ENCODE data around the gene SAMD4A.

SAMD4A gene

GRCh38 chr14:54567224-54567638 lies 303 bp downstream of the SAMD4A start:
- DNase-seq = no peak

DNA sequence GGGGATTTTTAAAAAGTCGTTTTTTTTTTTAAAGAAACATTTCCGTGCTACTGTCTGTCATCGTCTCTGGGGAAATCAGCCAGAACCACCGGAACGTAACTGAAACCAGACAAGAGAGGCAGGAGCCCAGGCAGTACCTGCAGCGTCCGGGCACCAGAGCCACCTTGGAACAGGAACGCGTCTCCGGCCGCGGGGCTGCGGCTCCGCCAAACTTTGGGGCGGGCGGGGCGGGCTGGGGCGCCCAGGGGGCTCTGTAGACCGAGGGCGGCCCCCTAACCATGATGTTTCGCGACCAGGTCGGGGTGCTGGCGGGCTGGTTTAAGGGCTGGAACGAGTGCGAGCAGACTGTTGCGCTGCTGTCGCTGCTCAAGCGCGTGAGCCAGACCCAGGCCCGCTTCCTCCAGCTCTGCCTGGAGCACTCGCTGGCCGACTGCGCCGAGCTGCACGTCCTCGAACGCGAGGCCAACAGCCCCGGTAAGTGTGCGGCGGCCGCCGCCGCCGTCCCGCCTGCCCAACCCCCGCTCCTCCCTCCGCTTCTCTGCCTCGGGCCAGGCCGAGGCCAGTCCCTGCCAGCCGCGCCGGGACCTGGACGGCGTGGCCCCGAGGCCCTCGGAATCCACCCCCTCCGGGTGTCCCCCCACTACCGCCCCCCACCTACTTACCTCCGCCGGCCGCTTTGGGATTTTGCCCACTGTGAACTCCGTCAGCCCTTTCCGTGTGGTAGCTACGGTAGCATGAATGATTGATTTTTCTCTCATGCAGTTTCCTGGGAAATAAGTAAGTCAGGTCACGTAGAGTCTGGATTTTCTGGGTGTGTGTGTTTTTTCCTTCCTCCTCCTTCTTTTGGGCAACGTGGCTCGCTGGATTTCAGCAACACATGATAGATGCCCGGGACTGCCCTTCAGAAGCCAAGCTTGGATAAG lies 972 bp downstream of the SAMD4A start:
- DNase-seq = no peak

DNA sequence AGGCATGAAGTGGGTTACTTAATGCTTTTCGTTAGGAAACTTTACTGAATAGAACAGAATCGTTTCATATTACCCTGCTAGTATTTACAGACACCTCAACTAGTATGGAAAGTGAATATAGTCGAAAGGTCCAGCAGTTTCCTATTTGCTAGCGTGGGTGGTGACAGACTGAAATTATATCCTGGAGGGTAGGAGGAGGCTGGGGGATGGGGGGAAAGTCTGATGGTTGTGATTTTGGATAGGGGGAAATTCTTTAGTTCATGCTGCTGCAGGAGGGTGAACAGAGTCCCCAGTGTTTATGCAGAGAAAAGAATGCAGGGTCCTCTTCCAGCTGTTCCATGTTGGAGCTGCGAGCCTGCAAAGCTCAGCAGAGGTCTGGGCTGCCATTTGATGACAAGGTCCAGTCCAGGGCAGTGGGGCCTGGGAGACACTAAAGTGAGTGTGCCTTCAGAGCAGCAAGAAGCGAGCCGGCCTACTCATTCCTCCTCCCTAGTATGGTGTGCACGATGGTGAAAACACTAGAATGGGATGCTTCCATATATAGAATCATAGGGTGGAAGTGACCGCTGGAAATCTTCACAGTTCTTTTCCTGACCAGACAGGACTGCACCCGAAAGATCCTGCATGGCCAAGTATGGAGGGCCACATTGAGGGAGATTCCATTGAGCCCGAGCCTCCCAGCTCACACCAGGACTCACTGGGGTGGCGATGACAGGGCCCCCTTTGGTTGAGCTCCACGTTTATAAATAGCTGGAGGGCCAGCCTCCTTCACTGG lies 2.1 kb downstream of the SAMD4A start:
- no peak for DNase-seq

DNA sequence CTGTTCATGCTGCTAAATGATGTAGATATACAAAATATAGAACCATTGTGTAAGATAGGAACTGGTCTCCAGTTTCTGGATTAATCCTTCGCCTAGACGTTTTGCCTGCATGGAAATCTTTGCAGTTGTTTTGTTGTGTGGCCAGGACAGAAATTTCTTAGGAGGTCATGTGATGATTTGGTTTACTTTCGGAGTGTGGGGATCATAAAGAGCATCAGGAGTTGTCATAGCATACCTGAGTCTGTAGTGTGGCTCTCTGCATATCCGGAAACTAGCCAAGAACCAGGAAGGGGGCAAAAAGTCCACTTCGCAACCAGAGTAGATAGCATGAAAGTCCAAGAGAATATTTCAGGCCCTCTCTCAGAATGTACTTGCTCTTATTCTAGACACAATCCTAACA lies 3.1 kb downstream of the SAMD4A start:
- no peak for DNase-seq

GRCh38 chr14:54570631-54571415 lies 3.9 kb downstream of the SAMD4A start:
- no peak for DNase-seq

- peak; percentile 4 to 16 for DNase-seq
Measured at GRCh38 chr14:54572316-54572715, 5.4 kb downstream of the SAMD4A start.

DNA sequence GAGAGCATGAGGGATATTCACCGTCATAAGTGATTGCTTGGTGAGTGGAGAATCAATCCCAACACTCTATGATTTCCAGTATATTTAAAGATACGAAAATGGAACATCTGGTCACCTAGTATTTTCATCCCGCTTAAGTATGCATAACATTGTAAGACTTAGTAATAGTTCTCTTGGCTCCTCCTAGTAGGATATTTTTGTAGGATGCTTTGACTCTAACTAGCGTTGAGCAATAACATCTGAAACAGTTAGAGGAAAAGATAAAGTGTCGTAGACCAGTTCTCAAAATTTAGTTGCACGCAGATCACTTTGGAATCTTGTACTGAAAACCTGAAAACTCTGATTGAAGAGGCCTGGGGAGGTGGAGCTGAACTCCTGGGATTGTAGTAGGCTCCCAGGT lies 7.6 kb downstream of the SAMD4A start:
- no peak for DNase-seq

- DNase-seq = no peak
Measured at GRCh38 chr14:54577494-54577893, 10.6 kb downstream of the SAMD4A start.

DNA sequence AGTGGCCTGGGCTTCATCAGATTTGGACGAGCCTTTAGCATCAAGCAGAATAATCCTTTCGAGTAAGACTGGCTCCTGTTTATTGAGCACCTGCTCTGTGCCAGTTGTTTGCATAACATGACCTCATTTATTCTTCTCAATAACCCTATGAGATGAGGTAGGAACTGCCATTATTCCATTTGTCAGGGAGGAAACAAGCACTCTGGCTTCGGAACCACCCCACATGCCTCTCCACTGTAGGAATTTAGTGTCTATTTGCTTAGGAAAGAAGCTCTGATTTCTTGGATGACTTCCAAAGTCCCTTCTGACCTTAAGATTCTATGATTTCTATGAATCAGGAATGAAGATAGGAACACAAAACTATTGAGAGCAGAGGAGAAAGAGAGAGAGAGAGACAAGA lies 11.0 kb downstream of the SAMD4A start:
- peak in 1 of 2 experiments; percentile 3 for DNase-seq

DNA sequence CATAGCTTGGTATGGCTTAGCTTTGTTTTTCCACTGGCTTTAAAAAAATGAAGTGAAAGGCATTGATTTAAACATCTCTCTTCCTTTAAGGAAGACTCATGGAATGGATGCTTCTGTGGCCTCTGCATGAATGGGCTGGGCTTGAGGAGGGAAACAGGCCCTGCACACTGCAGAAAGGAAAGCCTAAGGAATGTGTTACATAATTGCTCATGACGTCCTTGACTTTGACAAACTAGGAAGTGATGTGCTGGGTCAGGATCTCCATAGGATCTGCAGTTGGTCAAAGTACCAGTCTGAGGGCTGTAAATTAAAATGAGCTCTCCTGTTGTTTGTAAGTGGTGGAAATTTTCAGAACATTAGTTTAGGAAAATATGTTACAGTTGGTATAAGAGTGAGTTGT lies 12.7 kb downstream of the SAMD4A start:
- DNase-seq = no peak

DNA sequence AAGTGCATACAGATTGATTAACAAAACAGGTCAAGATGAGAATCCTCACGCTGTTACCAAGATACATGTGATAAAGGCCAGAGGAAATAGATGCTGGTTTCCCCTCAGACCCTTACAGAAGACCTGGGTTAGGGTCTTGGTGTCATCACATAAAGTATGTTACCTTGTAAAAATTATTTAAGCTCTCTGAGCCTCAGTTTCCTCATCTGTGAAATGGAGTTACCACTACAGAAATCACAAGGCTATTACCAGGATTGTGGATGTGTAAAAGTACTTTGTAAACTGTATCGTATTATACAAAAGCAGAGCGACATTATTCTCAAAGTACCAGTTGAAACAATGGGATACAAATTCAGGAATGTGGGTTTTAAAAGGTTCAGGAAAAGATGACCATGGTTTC lies 14.0 kb downstream of the SAMD4A start:
- no peak for DNase-seq

DNA sequence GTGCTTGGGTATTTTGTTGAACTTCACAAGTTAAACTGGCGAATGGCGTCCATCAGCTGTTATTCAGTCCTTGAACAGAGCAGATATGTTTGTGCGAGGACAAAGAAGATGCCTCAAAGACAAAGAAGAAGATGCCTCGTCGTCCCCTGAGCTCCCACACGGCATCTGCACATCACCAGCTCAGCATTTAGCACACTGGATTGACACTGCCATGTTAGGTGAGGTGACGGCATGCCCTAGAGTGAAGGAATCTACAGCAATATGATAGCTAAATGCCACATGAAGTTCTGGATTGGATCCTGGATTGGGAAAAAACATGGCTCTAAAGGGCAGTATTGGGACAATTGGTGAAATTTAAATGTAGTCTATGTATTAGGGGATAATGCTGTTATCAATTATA lies 15.4 kb downstream of the SAMD4A start:
- no peak for DNase-seq

- DNase-seq = no peak
Measured at GRCh38 chr14:54584097-54584496, 17.2 kb downstream of the SAMD4A start.

DNA sequence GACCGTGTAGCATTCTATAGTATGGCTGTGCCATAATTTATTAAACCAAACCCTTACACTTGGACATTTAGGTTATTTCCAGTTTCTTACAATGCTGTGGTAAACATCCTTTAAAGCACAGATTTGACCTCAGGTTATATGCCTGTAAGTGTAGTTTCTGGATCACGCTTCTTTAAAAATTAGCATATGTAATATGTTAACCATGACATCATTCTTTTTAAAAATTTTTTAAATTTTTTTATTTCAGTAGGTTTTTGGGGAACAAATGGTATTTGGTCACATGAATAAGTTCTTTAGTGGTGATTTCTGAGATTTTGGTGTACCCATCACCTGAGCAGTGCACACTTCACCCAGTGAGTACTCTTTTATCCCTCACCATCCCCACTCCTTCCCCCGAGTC lies 18.3 kb downstream of the SAMD4A start:
- DNase-seq = no peak

GRCh38 chr14:54589076-54589475 lies 22.1 kb downstream of the SAMD4A start:
- DNase-seq = no peak

DNA sequence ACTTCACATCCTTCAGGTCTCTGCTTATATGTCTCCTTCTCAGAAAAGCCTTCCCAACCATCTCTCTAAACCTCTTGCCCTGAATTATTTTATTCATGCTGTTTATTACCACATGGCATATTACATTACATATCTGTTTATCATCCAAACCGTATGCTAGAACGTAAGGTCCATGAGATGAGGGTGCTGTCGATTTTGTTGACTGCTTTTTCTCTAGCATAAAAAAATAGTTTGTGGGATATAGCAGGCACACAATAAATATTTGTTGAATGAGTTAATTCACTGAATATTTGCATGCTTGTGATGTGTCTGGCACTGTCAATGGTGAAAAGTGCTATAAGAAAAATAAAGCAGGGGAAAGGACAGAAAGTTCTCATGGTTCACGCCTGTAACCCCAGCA lies 22.9 kb downstream of the SAMD4A start:
- DNase-seq = no peak

GRCh38 chr14:54590481-54590880 lies 23.6 kb downstream of the SAMD4A start:
- no peak for DNase-seq

DNA sequence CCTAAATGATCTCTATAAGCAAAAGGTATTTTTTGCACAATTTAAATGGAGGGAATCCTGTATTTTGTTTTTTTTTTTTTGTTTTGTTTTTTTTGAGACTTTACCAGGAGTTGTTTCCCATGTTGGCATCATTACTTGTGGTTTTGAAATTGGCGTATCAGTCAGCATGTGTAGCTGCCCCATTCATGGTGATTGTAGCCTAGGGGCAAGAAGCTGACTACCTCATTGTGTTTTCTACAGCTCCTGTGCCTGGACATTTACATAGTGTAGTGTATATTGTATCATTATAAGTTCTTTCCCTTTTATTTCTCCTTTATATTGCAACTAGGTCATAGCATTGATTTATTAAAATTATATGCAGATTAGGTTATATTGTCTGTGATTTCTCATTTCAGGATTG lies 24.5 kb downstream of the SAMD4A start:
- DNase-seq = no peak

DNA sequence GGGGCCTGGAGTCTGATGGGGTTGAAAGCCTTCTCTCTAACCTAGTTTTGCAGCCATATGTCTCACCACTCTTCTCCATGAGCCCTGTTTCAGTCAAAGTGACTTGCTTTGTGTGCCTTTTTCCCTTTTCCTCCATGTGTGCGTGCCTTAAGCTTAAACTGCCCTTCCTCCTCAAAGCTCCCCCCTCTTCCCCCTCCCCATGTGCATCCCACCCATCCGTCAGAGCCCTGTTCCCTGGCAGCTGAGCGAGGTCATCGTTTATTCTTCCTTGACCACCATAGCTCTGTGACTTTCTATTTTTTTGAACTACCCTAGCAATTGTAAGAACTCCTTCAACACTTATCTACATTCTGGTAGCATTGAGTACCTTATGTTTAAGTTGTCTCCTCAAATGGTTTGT lies 24.9 kb downstream of the SAMD4A start:
- no peak for DNase-seq

DNA sequence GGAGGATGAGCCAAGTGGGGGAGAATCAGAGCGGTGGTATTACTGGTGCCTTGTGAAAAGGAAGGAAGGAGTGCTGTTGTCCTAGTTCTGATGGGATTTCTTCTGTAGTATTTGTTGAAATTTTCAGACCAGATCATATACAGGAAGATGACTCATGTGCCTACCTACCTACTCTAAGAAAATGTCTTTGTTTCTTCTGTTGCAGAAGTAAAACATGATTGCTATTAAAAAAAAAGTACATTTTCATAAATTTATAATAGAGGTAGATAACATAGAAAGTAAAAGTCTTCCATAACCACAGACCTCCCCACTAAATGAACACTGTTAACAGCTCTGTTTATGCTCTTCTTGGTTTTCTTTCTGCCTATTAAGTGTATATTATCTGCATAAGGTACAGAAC lies 26.9 kb downstream of the SAMD4A start:
- DNase-seq = no peak

DNA sequence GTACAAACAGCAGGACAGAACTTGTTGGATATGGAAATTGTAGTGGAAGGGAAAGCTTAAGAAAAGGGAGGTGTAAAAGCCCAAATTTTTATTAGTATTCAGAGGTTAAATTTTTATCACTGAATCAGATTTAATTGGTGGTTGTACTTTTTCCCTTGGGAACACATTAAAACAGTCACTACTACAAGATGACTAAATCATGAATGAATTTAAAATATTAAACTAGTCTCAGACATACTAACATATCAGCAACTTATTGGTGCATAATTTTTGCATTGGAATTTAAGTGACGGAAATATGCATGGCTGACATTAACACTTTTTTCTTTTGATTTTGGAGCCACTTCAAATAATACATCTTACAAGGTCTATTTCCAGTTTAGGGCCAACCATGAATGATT lies 27.6 kb downstream of the SAMD4A start:
- no peak for DNase-seq

DNA sequence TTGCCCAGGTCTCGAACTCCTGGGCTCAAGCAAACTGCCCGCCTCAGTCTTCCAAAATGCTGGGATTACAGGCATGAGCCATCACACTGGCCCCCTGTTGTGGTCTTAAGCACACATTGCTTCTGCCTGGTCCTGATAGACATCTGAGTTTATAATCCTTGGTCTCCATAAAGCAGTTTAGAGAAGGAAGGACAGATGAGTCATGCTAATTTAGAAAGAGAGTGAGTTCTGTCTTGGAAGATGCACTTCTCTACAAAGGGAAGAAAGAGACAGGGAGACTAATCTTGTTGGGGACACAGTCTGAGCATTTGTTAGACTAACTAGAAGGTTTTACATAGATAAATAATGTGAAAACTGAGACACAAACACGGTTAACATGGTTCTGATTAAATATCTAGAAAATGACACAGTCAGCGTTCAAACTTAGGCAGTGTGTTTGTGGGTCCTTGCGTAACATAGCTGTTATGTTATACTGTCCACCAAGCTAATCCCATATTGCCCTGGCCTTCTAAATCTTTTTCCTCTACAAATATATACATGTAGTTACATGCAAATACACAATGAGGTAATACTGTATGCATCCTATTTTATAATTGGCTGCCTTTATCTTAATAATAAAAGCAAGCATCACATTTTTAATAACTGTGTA lies 31.0 kb downstream of the SAMD4A start:
- DNase-seq = no peak

All from SHP77 (cell line).